8988T (cell line): ENCODE results near the gene RNF114.
A peak's percentile ranks its signal among the peaks of the same experiment; 100 is the strongest.
"Not testable (repeated sequence)": the region's sequence is repeated elsewhere in the genome, so short reads cannot be mapped to it uniquely, and the experiment has no call there.

Experiments used
- DNase-seq: peaks from one replicate; pipeline ENCODE4 v3.0.0; 2011

RNF114 gene

DNA sequence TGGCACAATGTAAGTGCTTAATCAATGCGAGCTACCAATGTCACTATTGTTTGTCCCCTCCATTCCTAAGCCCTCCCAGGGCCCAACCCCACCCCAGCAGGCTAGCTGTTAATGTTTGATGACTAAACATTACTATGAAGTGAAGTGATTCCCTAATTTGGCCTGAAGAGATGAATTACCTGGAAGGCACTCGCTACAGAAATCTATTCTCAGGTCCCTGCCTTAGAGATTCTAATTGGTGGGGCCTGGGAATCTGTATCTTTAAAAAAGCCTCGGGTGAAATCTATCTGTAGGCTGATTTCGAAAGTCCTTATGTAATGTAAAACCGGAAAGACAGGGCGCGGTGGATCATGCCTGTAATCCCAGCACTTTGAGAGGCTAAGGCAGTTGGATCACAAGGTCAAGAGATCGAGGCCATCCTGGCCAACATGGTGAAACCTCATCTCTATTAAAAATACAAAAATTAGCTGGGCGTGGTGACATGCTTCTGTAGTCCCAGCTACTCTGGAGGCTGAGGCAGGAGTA is 29.6 kb downstream of the RNF114 start:
- no peak for DNase-seq

- DNase-seq = no peak
Observed at GRCh38 chr20:49966861-49967260, 30.7 kb downstream of the RNF114 start.

GRCh38 chr20:49969234-49969633 is 33.0 kb downstream of the RNF114 start:
- no peak for DNase-seq

DNA sequence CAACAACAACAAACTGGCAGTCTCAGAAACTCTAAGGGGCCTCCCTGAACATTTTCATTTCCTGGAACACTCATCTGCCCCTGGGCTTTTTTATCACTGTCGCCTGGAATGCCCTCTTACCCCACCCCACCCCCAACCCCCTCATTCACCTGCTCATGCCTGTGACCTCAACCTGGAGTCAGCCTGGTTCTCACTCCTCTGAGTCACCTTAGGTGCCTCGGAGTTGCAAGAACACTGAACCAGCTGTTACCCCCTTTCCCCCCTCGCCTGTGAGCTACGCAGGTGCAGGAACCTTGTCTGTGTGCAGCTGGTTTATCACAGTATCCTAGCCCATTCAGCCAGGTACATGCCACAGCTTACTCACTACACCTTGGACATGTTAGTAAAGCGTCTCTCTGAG is 33.7 kb downstream of the RNF114 start:
- DNase-seq = no peak

- no peak for DNase-seq
Observed at GRCh38 chr20:49970498-49970897, 34.3 kb downstream of the RNF114 start.

DNA sequence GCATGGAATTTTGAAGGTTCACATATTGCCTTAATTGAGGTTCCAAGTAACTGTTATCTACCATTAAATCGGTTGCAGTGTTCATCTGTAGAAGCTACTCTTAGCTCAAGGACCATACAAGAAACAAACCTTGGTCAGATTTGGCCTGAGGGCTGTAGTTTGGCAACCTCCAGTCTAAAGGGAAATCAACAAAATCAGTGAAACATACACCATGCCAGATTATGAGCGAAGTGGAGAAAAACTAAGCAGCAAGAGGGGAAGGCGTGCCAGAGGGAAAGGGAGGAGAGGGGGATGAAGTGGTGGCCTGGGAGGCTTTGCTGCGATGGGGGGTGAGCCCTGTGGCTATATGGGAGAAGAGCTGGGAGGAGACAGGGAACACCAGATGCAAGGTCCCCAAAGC is 37.8 kb downstream of the RNF114 start:
- no peak for DNase-seq

DNA sequence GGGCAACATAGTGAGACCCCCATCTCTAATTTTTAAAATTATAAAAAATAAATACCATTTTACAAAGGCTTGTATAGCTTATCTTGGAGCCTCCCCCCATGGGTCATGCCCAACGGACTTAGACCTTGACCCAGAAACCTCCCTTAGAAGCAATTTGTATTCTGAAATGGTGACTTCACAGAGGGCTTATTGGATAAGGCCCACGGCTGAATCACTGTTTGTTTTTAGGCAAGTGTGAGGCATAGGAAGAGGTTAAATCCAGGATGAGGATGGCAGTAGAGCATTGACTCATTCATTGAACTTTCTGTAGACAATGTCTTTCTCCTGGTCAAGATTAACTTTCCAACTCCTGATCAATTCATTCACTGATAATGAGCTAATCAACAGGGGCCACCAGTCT is 40.3 kb downstream of the RNF114 start:
- DNase-seq = no peak

DNA sequence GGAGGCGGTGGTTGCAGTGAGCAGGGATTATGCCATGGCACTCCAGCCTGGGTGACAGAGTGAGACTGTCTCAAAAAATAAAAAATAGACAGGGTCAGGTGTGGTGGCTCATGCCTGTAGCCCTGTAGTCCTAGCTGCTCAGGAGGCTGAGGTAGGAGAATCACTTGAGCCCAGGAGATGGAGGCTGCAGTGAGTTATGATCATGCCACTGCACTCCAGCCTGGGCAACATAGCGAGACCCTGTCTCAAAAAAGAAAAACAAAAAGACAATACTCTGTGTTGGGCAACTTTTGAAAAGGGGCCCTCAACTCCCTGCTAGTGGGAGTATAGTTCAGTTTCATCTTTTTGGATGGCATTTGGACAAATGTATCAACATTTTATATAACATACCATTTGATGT is 41.5 kb downstream of the RNF114 start:
- DNase-seq = not testable (repeated sequence)

GRCh38 chr20:49978685-49979029 is 42.5 kb downstream of the RNF114 start:
- no peak for DNase-seq

- peak; percentile 90 for DNase-seq
Observed at GRCh38 chr20:49979030-49979832, 43.0 kb downstream of the RNF114 start.

DNA sequence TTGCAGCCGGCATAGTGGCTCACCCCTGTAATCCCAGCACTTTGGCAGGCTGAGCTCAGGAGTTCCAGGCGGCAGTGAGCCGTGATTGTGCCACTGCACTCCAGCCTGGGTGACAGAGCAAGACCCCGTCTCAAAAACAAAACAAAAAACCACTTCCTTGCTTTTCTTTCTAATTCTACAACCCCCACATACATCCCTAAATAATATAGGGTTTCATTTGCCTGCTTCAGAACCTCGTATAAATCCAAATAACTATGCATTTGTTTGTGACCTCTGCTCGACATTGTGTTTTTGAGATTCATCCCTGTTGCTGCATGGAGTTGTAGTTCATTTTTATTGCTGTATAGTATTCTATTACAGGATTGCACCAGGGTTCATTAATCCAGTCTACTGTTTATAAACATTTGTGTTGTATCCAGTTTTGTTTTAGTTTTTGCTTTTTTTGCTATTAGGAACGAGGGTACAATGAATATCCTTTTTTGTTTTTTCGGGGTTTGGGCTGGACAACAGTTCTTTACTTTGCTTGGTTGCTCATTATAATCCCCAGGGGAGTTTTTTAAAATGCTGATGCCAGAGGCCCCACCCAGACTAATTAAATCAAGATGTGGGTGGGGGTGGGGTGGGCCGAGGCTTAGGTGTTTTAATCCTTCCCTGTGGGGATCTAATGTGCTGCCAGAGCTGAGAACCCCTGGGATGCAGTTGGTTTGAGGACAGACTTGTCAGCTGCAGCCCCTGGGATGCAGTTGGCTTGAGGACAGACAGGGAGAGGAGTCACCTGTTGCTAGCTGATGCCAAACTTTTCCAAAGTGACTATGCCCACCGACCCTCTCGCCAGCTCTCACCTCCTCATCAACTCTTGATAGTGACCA is 44.2 kb downstream of the RNF114 start:
- DNase-seq = no peak

- DNase-seq = no peak
Observed at GRCh38 chr20:49981218-49982071, 45.2 kb downstream of the RNF114 start.

- no peak for DNase-seq
Observed at GRCh38 chr20:49982072-49982345, 45.8 kb downstream of the RNF114 start.

DNA sequence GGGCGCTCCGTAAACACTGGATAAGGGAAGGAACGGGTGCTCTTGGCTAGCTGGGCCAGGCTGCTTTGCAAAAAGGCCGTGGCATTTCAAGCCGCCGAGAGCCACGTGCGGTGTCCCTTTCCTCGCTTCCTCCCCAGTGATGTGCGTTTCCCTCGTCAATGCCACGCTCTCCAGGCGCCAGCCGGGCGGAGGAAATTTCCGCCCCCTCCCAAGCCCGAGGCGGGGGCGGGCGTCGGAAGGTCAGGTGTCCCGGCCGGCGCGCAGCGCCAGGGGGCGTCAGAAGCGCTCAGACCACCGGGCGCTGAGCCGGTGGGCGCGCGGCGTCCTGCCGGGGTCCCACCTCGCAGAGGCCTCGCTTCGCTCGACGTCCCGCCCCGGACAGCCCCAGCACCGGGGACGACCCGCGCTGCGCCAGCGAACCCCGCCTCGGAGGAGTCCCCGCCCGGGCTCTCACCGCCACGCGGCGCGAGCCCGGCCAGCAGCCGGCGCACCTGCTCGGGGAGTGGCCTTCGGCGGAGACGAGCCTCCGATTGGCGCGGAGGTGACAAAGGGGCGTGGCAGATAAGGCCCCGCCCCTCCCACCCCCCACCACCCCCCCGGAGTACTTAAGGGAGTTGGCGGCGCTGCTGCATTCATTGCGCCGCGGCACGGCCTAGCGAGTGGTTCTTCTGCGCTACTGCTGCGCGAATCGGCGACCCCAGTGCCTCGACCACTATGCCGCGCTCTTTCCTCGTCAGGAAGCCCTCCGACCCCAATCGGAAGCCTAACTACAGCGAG is 46.3 kb downstream of the RNF114 start, which contains the start of gene SNAI1:
TSS of gene SNAI1 (plus strand) at position 635 of the 777 bp plus-strand sequence. CDS start at position 715, 80 bp downstream.
- peak; percentile 99 for DNase-seq

- DNase-seq = no peak
Observed at GRCh38 chr20:49983123-49983847, 47.1 kb downstream of the RNF114 start.

- peak; percentile 27 for DNase-seq
Observed at GRCh38 chr20:49983848-49984408, 47.7 kb downstream of the RNF114 start.

- DNase-seq = peak; percentile 32
Observed at GRCh38 chr20:49984426-49985153, 48.4 kb downstream of the RNF114 start.

GRCh38 chr20:49985157-49985556 is 49.0 kb downstream of the RNF114 start:
- DNase-seq = no peak

DNA sequence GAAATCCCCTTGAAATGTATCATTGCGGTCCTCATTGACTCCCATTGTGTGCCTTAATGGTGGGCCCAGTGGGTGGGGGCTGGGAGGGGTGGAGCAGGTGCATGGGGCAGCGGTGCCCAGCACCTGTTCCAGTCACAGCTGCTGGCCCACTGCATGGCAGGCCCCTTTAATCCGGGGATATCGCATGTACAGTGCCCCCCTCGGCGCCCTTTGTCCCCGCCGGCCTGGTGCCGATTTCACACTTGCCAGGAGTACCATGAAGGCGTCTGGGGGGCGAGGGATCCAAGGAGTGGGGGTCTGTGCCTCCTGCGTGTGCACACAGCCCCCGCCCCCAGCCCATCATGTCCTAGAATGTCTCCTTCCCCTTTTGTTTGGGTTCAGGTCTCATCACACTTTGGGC is 49.4 kb downstream of the RNF114 start:
- DNase-seq = no peak

DNA sequence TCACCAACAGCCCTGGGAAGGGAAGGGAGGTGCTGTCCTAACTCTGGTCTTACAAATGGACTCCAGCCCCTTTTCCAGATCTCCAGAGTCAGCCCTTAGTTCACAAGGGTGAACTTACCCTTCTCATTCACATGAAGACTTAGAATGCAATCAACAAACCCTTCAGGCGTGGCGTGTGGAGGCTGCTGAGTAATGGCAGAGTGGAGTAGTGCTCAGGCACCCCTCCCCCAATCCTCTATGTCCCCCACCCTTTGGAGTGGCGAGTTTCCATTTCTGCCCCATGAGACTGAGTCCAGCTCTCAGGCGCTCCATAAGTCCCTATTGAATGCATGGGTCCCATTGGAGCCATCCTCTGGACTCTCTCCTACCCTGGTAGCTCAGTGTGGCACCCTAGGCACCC is 49.9 kb downstream of the RNF114 start:
- no peak for DNase-seq
